Activated T-cell treated with anti-CD3 and anti-CD28 coated beads, Interleukin-2, amount 50 U/mL, for 1 hour (primary cell): ENCODE data around the gene PRR5.

ENCODE experiments used
- DNase-seq: peaks from one replicate; pipeline ENCODE4 v3.0.0-alpha.2; 2020

PRR5 gene

DNA sequence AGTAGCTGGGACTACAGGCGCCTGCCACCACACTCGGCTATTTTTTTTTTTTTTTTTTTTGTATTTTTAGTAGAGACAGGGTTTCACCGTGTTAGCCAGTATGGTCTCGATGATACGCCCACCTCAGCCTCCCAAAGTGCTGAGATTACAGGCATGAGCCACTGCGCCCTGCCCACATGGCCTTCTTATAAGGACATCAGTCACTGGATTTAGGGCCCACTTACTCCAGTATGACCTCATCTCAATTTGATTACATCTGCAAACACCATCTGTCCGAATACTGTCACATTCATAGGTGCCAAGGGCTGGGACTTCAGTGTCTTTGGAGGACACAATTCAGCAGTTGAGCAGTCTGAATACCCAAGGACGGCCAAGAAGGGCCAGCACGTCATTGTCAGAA lies 8.2 kb upstream of the PRR5 start:
- no peak for DNase-seq

DNA sequence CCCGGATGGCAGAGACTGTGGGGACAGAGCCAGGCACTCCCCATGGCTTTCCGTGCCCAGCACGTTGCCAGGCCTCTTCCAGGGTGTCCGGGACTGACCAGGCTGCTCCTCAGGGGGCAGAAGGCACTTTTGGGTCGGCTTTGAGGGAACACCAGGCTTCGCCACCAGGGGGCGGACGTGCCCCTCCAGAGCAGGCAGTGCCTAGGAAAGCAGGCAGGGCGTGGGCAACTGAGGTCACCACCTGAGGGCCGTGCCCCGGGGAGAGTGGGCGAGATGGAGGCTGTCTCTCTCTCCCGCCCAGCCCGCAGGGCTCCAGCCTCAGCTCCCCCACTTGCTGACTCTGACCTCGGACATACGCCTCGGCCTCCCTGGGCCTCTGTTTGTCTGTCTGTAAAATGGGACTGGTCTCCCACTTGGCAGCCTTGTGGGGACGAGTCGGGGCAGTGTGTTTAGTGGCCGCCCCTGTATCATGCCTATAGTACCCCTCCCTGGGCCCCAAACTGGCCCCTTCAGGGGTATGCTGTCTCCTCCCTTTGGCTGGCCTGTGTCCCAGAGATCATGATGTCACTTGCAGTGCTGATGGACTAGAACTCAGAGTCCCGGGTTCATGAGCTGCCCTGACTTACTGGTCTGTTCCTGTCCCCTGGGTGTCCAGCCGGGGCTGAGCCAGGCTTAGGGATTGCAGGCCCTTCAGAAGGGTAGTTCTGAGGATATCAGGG lies 4.4 kb upstream of the PRR5 start:
- peak; percentile 88 for DNase-seq

DNA sequence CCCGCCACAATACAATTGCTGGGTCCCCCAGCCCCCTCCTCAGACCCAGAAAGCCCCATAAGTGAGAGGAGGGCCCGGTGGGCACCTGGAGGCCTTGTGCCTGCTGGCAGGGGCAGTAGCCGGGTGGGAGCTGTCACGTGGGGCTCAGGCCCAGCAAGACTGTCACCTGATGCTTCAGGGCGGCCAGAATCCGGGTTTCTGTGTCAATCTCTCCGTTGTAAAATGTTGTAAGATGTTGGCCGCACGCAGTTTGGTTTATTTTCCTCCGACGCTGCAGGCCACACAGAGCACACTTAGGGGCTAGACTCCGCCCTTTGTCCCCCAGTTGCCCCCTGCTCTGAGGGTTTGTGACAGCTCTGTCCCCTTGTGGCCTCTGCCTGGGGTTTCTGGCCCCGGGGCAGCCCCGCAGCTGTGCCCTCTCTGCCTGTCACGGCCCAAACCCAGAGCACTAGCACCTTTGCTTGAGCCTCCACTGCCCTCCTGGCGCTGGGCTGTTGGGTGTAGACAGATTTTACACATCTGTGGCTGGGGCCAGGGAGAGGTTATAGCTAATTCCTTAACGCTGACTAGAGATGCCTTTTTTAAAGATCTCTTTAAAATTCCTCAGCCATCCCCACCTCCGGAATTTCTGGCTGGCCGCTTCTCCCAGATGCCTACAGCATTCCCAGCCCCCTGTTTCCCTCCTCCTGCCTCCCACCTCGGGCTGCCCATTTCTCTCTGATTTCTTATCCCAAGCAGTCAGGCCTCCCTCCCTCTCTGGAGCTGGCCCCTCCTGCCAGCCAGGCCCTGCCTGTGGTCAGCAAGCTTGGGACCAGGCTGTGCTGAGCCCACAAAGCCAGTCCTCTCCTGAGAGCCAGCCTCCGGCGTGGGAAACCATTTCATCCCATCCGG lies 3.2 kb upstream of the PRR5 start:
- DNase-seq: no peak

DNA sequence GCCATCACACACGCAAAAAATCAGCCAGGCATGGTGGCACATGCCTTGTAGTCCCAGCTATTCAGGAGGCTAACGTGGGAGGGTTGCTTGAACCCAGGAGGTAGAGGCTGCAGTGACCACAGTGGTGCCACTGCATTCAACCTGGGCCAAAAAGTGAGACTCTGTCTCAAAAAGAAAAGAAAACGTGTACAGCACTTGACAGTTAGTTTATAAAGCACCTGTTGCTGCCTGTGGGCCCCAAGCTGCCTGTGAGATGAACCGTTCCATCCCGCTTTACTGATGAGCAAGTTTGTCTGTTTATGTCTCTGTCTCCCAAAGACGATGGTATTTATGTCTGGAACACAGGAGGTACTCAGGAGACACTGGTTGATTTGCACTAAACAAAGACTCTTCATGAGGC lies 1.5 kb upstream of the PRR5 start:
- DNase-seq: no peak

DNA sequence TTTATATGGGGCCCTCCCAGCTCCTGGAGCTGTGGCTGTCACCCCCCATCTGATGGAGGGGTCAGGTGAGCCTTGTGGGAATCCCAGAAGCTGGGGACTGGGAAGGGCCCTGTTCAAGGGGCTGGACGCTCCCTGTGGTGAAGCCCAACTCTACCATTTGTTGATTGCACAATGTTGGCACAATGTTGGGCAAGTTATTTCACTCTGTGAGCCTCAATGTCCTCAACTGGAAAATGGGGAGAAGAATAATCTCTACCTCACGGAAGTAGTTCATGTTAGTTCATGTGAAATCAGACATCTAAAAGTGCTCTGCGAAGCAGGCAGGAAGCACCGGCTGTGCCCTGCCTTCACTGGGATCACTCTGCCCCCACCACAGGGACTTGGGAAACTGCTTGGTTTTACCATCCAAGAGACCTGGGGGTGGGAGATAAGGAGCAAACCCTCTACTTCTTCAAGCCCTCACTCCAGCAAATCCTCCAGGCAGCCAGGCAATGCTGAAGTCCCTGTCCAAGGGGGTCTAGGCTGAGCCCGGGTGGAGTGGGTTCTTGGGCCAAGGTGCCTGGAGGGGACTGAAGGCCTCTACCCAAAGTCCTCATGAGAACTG lies 715 bp upstream of the PRR5 start:
- no peak for DNase-seq

DNA sequence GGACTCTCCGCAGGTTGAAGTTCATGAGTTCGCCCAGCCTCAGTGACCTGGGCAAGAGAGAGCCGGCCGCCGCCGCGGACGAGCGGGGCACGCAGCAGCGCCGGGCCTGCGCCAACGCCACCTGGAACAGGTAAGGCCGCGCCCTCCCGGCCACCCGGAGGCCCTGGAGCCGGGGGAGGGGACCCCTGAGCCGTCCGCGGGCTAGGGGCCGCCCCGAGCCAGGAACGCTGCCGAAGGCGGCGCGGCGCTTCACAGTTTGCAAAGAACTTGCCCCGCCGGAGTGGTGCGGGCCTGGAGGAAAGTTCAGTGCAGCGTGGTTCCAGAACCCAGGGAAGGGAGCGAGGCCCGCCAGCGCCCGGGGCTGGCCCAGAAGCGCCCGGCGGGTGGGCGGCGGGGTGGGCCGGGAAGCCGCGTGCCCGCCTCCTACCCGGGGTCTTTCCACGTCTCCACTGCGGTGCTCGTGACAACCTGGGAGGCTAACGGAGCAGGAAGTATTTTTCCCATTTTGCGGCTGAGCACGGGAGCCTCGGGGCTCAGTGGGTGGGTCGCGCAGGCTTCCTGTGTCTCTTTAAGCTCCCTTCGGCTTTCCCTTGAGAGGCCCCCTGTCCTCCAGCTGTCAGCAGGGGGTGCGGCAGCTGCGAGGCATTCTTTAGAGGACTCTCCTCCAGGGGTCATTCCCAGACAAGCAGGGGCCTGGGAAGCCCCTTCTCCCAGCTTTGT lies 635 bp downstream of the PRR5 start:
- no peak for DNase-seq

DNA sequence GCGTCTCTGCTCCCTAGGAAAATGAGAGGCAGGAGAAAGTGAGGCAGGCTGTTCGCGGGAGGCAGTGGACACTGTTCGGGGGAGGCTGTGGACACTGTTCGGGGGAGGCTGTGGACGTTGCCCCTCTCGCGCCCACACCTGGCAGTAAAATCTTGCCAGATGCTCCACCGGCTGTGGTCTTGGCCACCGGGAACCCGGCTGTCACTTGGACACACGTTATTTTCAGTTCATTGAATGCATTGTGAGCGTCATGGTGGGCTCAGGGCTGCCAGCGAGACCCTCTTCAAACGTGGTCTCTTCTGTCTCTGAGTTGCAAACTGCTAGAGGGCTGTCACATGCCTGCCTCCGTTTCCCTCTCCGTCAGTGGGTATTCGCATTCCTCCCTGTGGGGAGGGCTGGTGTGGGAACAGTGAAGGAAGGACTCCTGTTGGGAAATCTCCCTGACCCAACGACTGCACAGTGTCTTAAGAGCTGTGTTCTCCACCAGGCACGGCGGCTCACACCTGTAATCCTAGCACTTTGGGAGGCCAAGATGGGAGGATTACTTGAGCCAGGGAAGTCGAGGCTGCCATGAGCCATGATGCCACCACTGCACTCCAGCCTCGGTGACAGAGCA lies 1.4 kb downstream of the PRR5 start:
- DNase-seq: no peak

DNA sequence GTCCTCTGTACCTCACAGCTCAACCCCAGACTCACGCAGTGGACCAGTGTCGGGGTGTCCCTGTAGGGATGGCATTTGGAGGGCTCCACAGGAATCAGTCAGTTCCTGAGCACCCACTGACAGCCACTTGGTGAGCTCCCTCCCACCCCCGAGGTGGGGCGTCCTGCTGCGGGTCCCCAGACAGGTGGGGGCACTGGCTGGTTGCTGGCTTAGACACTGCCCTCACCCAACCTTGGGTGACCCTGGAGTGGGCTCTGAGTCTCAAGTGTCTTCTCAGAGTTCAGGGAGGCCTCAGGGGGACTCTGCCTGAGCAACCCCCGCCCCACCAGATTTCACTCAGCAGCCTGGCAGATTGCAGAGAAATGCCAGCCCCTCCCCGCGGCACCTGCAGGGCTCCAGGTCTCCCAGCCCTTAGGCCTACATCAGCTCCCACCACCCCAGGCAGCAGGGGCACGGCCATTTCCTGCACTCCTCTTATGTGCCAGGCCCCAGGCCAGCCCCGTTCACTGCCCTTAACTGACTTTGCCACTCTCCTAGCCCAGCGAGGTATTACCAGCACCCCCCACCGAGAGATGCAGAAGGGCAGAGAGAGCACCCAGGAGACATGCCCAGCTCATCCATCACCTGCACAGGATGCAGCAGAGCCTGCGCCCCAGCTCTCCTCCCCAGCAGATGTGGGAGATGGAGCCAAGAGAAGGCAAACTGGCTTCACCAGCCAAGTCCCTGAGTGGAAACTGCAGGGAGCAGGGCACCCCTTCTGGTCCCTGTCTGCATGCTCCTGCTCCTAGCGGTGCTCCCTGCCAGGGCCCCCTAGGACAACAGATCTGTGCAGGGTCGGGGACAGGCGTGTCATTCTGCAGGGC lies 2.4 kb downstream of the PRR5 start:
- no peak for DNase-seq

DNA sequence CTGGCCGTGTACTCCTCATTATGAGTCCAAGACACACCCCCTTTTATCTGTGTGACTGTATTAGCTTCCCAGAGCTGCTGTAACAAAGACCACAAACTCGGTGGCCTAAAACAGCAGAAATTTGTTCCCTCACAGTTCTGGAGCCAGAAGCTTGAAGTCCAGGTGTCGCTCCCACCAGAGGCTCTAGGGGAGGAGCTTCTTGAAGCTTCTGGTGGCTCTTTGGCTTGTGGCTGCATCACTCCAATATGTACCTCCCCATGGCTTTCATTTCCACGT lies 3.0 kb downstream of the PRR5 start:
- no peak for DNase-seq

DNA sequence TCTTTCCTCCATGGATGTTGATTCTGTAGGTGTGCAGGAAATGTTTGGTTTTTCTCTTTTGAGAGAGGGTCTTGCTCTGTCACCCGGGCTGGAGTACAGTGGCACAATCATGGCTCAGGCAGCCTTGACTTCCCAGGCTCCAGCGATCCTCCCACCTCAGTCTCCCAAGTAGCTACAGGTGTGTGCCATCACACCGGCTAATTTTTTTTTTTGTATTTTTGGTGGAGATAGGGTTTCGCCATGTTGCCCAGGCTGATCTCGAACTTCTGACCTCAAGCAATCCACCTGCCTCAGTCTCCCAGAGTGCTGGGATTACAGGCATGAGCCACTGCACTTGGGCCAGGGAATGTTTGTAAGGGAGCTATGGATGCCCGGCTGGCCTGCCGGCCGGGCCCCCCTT lies 4.5 kb downstream of the PRR5 start:
- DNase-seq: no peak

DNA sequence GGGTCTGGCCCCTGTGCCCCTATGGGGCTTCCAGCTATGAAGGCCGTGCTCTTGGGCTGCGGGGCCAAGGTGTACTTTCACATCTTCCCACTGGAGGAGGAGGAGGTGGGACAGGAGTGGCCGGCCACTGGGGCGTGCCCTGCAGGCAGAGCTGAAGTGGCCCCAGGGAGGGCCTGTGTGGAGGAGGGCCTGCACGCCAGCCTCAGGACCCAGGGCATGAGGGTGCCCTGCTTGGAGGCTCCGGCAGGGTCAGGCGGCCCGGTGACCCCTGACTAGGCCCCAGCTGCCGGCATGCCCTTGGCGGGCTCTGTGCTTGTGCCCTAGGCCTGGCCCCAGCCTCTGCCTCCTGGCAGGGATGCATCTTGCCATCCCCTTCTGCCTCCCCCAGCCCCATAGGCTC lies 5.2 kb downstream of the PRR5 start:
- no peak for DNase-seq

DNA sequence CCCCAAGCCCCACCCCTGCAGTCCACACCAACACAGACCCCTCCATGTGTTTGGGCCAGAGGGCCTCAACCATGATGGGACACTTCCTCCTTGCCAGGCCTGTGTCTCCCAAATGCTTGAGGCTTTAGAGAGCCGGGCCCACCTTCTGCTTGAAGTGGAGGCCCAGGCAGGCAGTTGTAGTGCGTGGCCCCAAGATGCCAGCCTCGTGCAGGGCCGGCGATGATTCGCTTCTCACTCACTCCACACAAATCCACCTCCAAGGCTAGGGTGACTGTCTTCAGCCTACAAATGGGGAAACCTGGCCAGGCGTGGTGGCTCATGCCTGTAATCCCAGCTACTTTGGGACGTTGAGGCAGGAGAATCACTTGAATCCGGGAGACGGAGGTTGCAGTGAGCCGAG lies 5.7 kb downstream of the PRR5 start:
- no peak for DNase-seq

DNA sequence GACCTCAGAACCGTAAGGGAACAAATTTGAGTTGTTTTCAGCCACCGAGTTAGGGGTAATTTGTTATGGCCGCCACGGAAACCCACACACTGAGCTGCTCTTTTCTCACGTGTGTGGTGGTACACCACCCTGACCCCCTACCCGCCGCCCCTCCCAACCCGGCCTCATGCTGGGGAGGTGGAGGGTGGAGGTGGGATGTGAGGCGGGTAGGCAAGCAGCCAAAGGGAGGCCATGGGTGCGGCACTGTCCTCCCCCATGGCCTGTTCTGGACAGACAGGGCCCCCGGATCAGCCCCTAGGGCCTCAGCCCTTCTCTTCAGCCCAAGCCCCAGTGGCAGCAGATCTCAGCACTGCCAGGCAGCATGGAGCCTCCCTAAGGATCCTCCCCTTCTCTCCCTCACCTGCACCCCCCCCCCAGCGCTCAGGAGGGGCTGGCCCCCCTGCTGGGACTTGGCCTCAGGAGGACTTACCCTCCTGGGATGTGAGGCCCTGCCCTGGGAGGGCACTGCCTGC lies 7.9 kb downstream of the PRR5 start:
- DNase-seq: peak; percentile 32

DNA sequence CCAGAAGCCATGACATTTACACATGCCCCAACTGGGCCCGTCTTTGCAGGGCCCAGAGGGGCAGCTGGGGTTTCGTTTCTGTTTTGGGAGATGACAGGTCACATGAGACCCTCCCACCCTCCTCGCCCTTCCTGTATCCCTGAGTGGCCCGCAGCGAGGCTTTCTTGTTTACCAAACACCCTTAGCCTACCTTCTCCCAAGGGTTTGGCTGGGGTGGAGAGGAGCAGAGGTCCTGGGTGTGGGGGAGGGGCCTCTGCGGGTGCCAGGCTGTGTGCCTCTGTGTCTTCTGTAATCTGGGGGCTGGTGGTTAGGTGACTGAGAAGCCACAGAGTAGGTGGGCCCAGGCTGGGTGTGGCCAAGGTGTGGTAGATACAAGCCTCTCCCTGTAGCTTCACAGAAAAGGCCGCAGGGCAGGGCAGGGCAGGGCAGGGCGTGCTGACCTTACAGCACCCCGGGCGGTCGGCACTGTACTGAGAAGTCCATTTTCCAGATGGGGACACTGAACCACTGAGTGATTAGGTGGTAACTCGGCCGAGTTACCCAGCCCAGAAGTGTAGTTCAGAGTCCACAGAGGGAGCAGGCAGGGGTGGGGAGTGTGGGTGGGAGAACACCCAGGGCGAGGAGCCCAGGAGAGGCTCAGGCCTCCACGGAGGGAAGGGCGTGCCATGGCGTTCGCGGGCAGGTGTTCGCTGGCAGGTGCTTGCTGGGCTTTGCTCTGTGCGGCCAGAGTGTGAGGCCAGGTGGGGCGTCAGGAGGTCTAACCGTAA lies 8.7 kb downstream of the PRR5 start:
- DNase-seq: peak; percentile 40

DNA sequence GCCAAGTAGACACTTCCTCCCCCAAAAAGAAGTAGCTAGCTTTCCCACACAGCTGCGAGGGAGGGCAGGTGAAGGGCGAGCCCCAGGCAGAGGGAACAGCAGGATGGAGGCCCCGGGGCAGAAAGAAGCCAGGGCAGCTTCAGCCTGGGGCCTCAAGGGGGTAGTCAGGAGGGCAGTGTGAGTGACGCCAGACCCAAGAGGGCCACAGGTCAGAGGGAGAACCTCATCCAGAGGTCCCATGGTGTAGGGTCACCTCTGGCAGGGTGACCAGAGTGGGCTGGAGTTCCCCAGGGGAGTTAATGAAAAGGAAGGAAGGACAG lies 9.2 kb downstream of the PRR5 start:
- DNase-seq: no peak

DNA sequence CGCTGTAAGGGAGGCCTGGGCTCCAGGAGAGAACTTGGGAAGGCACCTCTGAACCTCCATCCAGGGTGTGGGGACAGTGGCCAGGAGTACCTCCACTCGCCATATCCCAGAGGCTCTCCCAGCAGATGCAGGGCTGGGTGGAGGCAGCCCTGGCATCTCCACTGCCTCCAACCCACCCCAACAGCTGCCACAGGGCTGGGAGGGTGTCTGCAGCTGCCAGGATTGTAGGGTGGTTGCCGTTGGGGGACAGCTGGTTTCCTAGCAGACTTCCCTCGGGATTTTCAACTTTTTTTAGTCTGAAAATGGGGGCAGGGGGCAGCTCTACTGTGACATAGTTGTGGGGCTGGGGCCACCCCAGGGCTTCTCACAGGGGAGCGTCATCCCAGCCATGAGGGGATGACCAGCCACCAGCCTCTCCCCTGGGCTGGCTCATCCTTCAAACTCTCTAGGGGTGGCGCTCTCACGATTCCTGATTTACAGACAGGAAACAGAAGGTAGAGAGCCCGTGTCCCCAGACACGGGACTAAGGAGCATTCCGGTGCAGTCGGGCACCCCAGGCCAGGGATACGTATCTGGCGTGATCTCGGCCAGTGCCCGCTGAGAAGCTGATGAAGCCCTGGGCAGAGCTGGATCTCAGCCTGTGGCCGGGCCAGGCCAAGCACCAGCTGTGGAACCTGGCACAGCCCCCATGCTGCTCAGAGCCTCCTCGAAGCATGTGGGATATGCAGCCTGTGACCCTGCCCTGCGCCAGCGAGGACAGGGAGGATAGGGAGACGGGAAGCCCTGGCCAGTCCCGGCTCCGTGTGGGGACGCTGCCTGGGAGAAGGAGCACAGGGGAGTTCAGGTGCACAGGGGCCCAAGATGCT lies 9.9 kb downstream of the PRR5 start:
- DNase-seq: no peak

DNA sequence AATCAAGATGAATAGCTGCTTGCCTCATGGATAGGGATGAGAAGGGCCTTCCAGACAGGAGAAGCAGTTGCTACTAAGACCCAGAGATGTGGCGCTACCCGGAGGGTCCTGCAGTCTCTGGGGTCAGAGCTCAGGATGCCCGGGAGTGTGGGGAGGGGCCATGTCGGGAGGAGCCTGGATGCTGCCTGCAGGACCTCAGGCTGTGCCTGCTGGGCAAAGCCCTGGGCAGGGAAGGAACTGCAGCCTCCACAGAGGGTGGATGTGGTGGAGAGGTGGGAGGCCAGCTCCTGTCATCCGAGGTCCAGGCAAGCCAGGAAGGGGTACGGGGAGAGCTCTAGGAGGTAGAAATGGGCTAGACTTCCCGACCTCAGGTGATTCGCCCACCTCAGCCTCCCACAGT lies 11.0 kb downstream of the PRR5 start:
- no peak for DNase-seq

DNA sequence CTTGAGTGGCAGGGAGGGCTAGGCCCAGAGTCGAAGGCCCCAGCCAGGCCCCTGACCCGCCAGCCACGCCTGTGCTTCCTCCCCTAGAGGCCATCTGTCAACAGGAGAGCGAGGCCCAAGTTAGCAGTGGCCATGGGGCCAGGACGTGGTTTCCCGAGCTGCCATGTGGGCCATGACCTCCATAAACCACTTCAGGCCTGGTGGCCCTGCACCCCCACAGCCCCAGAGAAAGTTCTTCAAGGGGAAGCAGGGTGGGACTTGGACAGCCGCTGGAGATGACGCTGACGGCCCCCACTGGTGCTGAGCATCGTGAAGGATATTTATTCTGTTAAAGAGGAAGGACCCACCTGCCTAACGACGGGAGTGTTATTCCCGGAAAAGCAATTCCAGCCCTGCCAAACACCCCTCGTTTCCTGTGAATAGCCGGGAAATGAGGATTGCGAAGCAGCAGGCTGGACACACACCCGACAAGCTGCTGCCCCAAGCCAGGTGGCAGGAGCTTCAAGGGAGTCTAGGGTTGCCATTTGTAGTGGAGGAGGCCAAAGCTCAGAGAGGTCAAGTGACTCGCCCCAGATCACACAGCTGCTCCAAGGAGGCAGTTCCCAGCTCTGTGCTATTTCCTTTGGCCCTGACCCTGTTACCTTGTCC lies 12.8 kb downstream of the PRR5 start:
- no peak for DNase-seq

DNA sequence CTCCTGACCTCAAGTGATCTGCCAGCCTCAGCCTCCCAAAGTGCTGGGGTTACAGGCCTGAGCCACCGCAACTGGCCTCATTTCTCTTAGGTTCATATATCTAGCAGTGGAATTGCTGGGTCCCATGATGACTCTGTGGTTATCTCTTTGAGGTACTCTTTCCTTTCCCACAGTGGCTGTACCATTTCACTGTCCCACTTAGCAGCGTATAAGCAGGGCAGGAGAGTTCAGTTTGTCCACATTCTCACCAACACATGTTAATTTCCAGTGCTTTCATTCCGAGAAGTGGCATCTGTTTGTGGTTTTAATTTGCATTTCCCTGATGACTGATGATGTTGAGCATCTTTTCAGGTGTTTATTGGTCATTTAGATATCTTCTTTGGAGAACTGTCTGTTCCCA lies 16.4 kb downstream of the PRR5 start:
- no peak for DNase-seq
